HFFc6 (cell line): ENCODE results near the gene ATP8A2. TPM values are rescaled to one million over a fixed set of nuclear protein-coding genes. Genes with fewer than 3 reads are reported as not detected.
"Not testable (repeated sequence)": the region's sequence is repeated elsewhere in the genome, so short reads cannot be mapped to it uniquely, and the experiment has no call there.

ENCODE experiments used
- DNase-seq: peaks from one replicate; pipeline ENCODE4 v3.0.0-alpha.2; 2018
- H3K27ac Mint-ChIP-seq: 2 replicates; pipeline ENCODE4 v1.8.0; 2020; ENCODE audit warnings: mild to moderate bottlenecking, mixed read lengths
- H3K27me3 Mint-ChIP-seq: 2 replicates; pipeline ENCODE4 v1.8.0; 2021; ENCODE audit warnings: mild to moderate bottlenecking, moderate library complexity, mixed read lengths; ENCODE audit not compliant: insufficient read depth
- H3K36me3 Mint-ChIP-seq: 2 replicates; pipeline ENCODE4 v1.8.0; 2021; ENCODE audit warnings: low read depth, mixed read lengths
- H3K4me1 Mint-ChIP-seq: 2 replicates; pipeline ENCODE4 v1.8.0; 2020; ENCODE audit warnings: low read depth, mixed read lengths
- H3K4me3 Mint-ChIP-seq: 2 replicates; pipeline ENCODE4 v1.8.0; 2020; ENCODE audit warnings: mild to moderate bottlenecking, moderate library complexity, mixed read lengths
- H3K9me3 Mint-ChIP-seq: 2 replicates; pipeline ENCODE4 v1.8.0; 2020; ENCODE audit warnings: mild to moderate bottlenecking, mixed read lengths
- CTCF ChIP-seq: fragments of 200-600 bp; sonication (generic); IDR thresholded peaks from 2 replicates; pipeline ENCODE4 v1.5.0; 2021; ENCODE audit warnings: antibody characterized with exemption, mild to moderate bottlenecking
- total RNA-seq, 6 experiments: library from RNA; stranded (reverse); fragmentation: NEBNext Ultra II Directional; extraction: Animal tissue kit (Norgen Biotek cat#: 25700); gene quantifications; 2 replicates in 1 of 6; 3 replicates in 5 of 6; pipeline ENCODE4 v1.2.3, GENCODE V29; 2021

ATP8A2 gene
- total RNA-seq, 6 experiments from 2014 or later: 0.02 TPM; not detected in 5

GRCh38 chr13:25354377-25354776 is 17.4 kb upstream of the ATP8A2 start:
- no peak for TF ChIP-seq CTCF
- H3K4me1 Mint-ChIP-seq: no peaks in the 10 kb centered on the region
- no peaks in the 10 kb centered on the region for H3K36me3 Mint-ChIP-seq
- no peaks in the 10 kb centered on the region for H3K9me3 Mint-ChIP-seq
- H3K27ac Mint-ChIP-seq: no peak overlapping the region
- no peak overlapping the region for H3K4me3 Mint-ChIP-seq
- no peak for DNase-seq
- peaks cover 21% of the 10 kb centered on the region for H3K27me3 Mint-ChIP-seq

- H3K27ac Mint-ChIP-seq, H3K4me3 Mint-ChIP-seq, H3K36me3 Mint-ChIP-seq, H3K4me1 Mint-ChIP-seq, H3K9me3 Mint-ChIP-seq, DNase-seq: not testable (repeated sequence)
- H3K27me3 Mint-ChIP-seq: peaks cover 12% of the 10 kb centered on the region
Observed at GRCh38 chr13:25360443-25360842, 11.3 kb upstream of the ATP8A2 start.

- no peak for DNase-seq
- Mint-ChIP-seq H3K9me3 (peaks cover 7% of the 10 kb centered on the region; the same call in 1 of the 2 replicates), H3K4me3 (no peak overlapping the region), H3K4me1 (no peaks in the 10 kb centered on the region), H3K27ac (no peak overlapping the region), H3K36me3 (no peaks in the 10 kb centered on the region), H3K27me3 (peaks cover 11% of the 10 kb centered on the region)
- no peak for TF ChIP-seq CTCF
Observed at GRCh38 chr13:25365720-25366235, 6.0 kb upstream of the ATP8A2 start.

GRCh38 chr13:25371158-25371874 is 458 bp upstream of the ATP8A2 start:
- DNase-seq: no peak
- H3K9me3 Mint-ChIP-seq: no peaks in the 10 kb centered on the region
- H3K36me3 Mint-ChIP-seq: no peaks in the 10 kb centered on the region
- H3K27ac Mint-ChIP-seq: no peak overlapping the region
- 0 out of 2 replicates have a peak, but pooled peaks cover 5% of the 10 kb centered on the region for H3K4me1 Mint-ChIP-seq
- peaks cover 39% of the 10 kb centered on the region for H3K27me3 Mint-ChIP-seq
- H3K4me3 Mint-ChIP-seq: no peak overlapping the region
- no peak for TF ChIP-seq CTCF

GRCh38 chr13:25372284-25373081 is 709 bp downstream of the ATP8A2 start:
- Mint-ChIP-seq H3K4me3 (no peak overlapping the region), H3K27ac (no peak overlapping the region), H3K36me3 (no peaks in the 10 kb centered on the region), H3K4me1 (0 out of 2 replicates have a peak, but pooled peaks cover 5% of the 10 kb centered on the region), H3K27me3 (peaks cover 36% of the 10 kb centered on the region), H3K9me3 (no peaks in the 10 kb centered on the region)
- no peak for DNase-seq
- TF ChIP-seq CTCF: no peak
